HG03571 (cell line): Measurements from ENCODE around the gene ST8SIA6.

Experiments used
- ATAC-seq: cut with Tn5 transposase; IDR thresholded peaks from one replicate; pipeline ENCODE4 v1.9.1; 2021; ENCODE audit not compliant: unreplicated experiment

ST8SIA6 gene

GRCh38 chr10:17386616-17387075, 67.7 kb downstream of the ST8SIA6 start:
- ATAC-seq, result no peak

GRCh38 chr10:17386021-17386420, 68.4 kb downstream of the ST8SIA6 start:
- ATAC-seq, result no peak

- no peak for ATAC-seq
These were observed 69.3 kb downstream of the ST8SIA6 start for GRCh38 chr10:17385066-17385465.

- no peak for ATAC-seq
These were observed 70.4 kb downstream of the ST8SIA6 start for GRCh38 chr10:17383801-17384555.

GRCh38 chr10:17381502-17382142, 72.8 kb downstream of the ST8SIA6 start:
- ATAC-seq, result no peak

- ATAC-seq, result no peak
These were observed 73.5 kb downstream of the ST8SIA6 start for GRCh38 chr10:17380888-17381287.

- no peak for ATAC-seq
These were observed 74.4 kb downstream of the ST8SIA6 start for GRCh38 chr10:17380016-17380415.

- no peak for ATAC-seq
These were observed 75.2 kb downstream of the ST8SIA6 start for GRCh38 chr10:17379151-17379690.

- no peak for ATAC-seq
These were observed 78.3 kb downstream of the ST8SIA6 start for GRCh38 chr10:17375936-17376584.

GRCh38 chr10:17368708-17369272, 85.6 kb downstream of the ST8SIA6 start:
- ATAC-seq, result no peak

GRCh38 chr10:17366705-17367104, 87.7 kb downstream of the ST8SIA6 start:
- no peak for ATAC-seq

- no peak for ATAC-seq
These were observed 89.0 kb downstream of the ST8SIA6 start for GRCh38 chr10:17365402-17365801.

GRCh38 chr10:17358461-17358860, 95.9 kb downstream of the ST8SIA6 start:
- no peak for ATAC-seq

GRCh38 chr10:17357781-17358180, 96.6 kb downstream of the ST8SIA6 start:
- no peak for ATAC-seq

GRCh38 chr10:17356820-17357219, 97.6 kb downstream of the ST8SIA6 start:
- ATAC-seq, result no peak

- ATAC-seq, result no peak
These were observed 99.6 kb downstream of the ST8SIA6 start for GRCh38 chr10:17354781-17355180.

GRCh38 chr10:17353568-17354300, 100.7 kb downstream of the ST8SIA6 start:
- no peak for ATAC-seq

GRCh38 chr10:17352583-17352982, 101.8 kb downstream of the ST8SIA6 start:
- no peak for ATAC-seq

- ATAC-seq, result no peak
These were observed 102.9 kb downstream of the ST8SIA6 start for GRCh38 chr10:17351506-17351905.

GRCh38 chr10:17349717-17350116, 104.7 kb downstream of the ST8SIA6 start:
- no peak for ATAC-seq
